GM18526 (cell line): ENCODE data around the gene ZC2HC1B.

ENCODE experiments used
- POLR2A ChIP-seq: IDR thresholded peaks from 3 replicates; pipeline ENCODE4 v1.6.1; 2011; ENCODE audit not compliant: insufficient read length; ENCODE audit errors: extremely low read depth

ZC2HC1B gene

GRCh38 chr6:143859891-143860660 lies 4.2 kb upstream of the ZC2HC1B start:
- no peak for TF ChIP-seq POLR2A

GRCh38 chr6:143863771-143864170 lies 503 bp upstream of the ZC2HC1B start:
- TF ChIP-seq POLR2A: no peak

DNA sequence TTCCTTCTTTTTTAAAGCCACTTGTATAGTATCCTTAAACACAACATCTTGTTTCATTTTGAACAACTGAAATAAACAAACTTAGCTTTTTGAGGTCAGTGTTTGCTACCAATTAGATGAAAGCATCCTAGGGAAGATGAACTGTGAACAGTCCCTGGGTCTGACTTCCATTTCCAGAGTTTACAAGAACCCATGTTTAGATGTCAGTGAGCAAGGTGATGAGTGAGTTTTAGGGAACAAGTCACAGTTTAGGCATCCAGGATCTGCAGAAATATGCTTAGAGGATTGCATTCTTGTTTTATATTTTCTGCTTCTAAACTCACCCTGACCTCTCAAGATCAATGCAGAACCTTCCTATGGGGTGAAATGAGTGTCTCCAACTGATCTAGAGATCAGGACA lies 3.0 kb downstream of the ZC2HC1B start:
- no peak for TF ChIP-seq POLR2A

GRCh38 chr6:143872201-143872600 lies 7.9 kb downstream of the ZC2HC1B start:
- no peak for TF ChIP-seq POLR2A

DNA sequence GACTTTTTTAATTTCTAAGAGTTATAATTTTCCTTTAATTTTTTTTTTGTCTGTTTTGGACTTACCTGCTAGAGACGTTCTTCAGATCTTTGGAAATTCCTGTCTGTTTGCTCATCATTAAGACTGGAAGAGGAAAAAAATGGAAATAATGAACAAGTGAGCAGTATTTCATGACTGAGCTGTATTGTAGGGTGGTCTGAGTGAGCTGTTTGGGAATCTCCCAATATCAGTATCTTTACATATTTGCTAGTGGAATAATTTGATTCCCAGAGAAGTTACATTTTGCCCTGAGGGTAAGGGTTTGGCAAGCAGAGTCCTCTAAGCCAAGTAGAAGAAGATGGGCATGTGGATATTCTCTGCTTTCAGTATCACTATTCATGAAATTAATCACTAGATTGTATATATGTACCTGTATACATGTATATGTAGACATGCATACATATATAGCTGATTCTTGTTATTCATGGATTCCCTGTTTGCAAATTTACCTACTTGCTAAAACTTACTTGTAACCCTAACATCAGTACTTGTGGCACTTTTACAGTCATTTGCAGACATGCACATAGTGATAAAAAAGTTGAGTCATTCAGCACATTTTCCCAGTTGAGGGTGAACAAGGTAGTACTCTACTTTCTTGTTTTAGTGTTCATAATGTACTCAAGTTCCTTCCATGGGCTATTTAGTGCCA lies 13.5 kb downstream of the ZC2HC1B start:
- no peak for TF ChIP-seq POLR2A

- no peak for TF ChIP-seq POLR2A
These were observed 14.0 kb downstream of the ZC2HC1B start for GRCh38 chr6:143878272-143878760.

DNA sequence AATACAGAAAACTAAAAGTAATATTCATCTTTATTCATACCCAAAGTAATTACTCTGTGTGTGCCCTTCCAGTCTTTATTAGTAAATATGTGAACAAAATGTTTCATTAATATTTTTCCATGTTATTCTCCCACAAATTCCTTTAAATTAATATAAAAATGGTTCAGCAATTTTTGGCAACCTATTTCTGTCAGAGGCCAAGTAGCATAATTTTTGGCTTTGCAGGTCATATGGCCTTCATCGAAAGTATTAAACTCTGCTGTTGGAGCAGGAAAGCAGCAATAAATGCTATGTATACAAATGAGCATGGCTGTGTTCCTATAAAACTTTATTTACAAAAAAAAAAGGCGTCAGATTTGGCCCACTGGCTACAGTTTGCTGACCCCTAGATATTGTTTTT lies 16.1 kb downstream of the ZC2HC1B start:
- TF ChIP-seq POLR2A: no peak

GRCh38 chr6:143882401-143882930 lies 18.2 kb downstream of the ZC2HC1B start:
- TF ChIP-seq POLR2A: no peak

DNA sequence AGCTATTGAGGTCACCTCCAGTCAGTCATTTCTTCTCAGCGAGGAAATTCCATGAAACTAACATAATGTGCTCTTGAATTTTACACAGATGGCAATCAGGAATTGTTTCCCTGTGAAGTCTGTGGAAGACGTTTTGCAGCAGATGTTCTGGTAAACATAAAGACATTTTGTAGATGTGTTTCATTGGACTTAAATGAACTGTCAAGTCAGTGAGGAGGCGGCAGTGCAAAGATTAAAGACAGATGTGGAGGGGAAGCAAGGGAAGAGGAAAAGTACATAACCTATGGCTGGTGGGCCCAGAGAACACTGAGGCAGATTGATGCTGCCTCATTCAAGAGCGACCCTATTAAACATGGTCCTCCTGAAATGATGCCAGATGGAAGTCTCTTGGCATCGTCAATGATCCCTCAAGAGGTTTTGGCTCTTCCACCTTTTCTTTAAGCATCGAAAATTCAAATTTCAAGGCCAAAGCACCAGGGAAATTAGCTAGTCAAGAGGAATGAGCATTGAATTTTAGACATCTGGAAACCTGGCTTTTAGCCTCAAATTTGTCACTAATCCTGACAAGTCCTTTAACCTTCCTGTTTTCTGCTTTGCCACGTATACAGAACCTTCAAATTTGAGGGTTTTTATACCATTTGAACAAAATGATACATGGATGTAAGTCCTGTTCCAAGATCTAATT lies 20.1 kb downstream of the ZC2HC1B start:
- no peak for TF ChIP-seq POLR2A

DNA sequence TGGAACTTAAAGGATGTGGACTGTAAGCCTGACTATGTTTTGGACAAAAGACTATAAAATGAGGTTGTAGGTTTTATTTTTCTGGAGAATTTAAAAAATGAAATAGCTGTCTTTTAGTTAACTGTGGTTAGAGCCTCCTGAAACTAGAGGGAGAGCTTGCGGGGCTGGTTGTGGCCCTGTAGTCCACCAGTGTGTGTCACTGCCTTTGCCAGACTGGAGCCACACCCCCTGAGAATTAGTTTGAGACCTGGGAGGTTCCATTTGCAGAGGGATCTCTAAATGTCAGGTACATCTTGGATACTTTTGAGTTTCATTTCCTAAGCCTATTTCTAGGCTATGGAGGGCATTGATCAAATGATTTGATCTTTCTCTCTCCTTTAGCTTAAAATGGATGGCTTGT lies 20.8 kb downstream of the ZC2HC1B start:
- TF ChIP-seq POLR2A: no peak

GRCh38 chr6:143894655-143895054 lies 30.4 kb downstream of the ZC2HC1B start:
- no peak for TF ChIP-seq POLR2A

DNA sequence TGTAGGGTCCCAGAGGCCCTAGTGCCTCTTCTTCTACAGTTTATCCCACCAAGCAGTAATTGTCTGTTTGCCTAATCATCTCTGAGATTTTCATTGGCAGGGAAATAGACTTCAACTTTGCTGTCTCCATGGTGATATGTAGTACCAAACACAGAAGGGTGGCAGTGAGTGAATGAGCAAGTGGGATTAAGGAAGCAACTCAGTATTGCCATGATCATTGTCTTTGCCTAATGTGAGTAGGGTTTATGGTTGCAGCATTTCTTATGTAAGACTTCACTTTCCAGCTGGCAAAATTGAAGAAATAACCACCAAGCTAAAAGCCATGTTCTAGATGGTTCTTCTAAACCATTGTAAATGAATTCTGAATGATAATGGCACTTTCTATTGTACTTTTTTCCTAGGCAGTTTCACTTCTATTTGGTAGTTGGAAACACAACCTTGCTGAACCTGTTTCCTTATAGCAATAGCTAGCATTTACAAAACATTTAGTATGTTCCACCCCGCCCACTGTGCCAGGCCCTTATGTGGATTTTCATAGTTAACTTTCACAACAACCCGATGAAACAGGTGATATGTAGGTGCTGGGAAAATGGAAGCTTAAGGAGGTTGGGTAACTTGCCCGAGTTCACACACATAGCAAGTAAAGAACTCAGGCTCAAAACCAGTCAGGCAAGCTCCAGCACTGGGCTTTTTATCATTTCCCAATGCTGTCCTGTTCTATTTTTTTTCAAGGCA lies 32.0 kb downstream of the ZC2HC1B start:
- TF ChIP-seq POLR2A: no peak

DNA sequence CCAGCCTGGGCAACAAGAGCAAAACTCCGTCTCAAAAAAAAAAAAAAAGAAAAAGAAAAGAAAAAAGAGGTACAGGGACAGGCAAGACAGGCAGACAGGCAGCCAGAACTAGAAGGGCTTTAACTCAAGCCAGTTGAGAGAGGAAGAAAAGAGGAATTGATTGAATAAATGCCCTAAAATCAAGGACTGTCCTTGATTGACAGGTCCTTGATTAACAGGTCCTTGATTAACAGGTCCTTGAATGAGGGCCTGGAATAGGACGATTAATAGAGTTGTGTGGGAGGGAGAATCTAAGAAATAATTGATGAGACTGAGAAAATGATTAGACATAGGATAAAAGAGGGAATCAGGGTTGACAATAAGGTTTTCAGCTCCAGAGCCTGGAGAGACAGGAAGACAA lies 36.1 kb downstream of the ZC2HC1B start:
- no peak for TF ChIP-seq POLR2A

- no peak for TF ChIP-seq POLR2A
These were observed 37.8 kb downstream of the ZC2HC1B start for GRCh38 chr6:143901885-143902750.

DNA sequence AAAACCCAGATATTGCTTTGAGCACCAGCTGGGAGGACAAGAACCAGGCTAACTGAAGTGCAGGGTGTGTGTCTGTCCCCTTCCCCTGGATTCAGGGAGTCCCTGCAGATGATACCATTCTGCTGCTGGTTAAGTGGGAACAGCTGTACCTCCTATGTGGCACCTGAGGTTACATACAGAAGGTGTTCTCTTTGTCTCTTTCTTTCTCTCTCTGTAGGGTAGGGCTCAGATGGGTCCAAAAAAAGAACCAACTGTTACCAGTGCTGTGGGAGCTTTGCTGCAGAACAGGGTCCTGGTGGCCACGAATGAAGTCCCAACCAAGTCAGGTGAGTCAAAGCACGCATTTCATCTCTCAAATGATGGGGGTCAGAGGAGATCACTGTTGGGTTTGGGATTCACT lies 38.6 kb downstream of the ZC2HC1B start:
- TF ChIP-seq POLR2A: no peak

DNA sequence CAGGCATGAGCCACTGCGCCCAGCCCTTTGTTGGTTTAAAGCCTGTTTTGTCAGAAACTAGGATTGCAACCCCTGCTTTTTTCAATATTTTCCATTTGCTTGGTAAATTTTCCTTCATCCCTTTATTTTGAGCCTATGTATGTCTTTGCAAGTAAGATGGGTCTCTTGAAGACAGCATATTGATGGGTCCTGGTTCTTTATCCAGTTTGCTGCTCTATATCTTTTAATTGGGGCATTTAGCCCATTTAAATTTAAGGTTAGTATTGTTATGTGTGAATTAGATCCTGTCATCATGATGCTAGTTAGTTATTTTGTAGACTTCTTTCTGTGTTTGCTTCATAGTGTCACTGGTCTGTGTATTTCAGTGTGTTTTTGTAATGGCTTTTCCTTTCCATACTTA lies 46.8 kb downstream of the ZC2HC1B start:
- no peak for TF ChIP-seq POLR2A
